Progenitor cell of endocrine pancreas (in vitro differentiated cells): ENCODE results near the gene ATE1. TPM values are rescaled to one million over a fixed set of nuclear protein-coding genes. Genes with fewer than 3 reads are reported as not detected.

Source experiments
- DNase-seq: peaks from one replicate; pipeline ENCODE4 v3.0.0; 2021; ENCODE audit warnings: low spot score; ENCODE audit not compliant: unreplicated experiment
- H3K27ac Mint-ChIP-seq: 2 replicates; pipeline ENCODE4 v1.8.0; 2021; ENCODE audit warnings: mild to moderate bottlenecking, moderate library complexity, mixed read lengths
- H3K27me3 Mint-ChIP-seq: 2 replicates; pipeline ENCODE4 v1.8.0; 2021; ENCODE audit warnings: mixed read lengths
- H3K36me3 Mint-ChIP-seq: 2 replicates; pipeline ENCODE4 v1.8.0; 2022; ENCODE audit warnings: mixed read lengths; ENCODE audit not compliant: insufficient read depth
- H3K4me1 Mint-ChIP-seq: 2 replicates; pipeline ENCODE4 v1.8.0; 2021; ENCODE audit warnings: low read depth, mixed read lengths
- H3K4me3 Mint-ChIP-seq: 2 replicates; pipeline ENCODE4 v1.8.0; 2021; ENCODE audit warnings: low read depth, mild to moderate bottlenecking, moderate library complexity, mixed read lengths
- H3K9me3 Mint-ChIP-seq: 2 replicates; pipeline ENCODE4 v1.8.0; 2021; ENCODE audit warnings: low read depth, mixed read lengths
- CTCF ChIP-seq: fragments of 200-600 bp; sonication (generic); IDR thresholded peaks from one replicate; pipeline ENCODE4 v1.5.0; 2021; ENCODE audit warnings: antibody characterized with exemption, mild to moderate bottlenecking; ENCODE audit not compliant: unreplicated experiment
- long read RNA-seq: library from polyadenylated mRNA; unstranded; transcript quantifications from one replicate; pipeline ENCODE4 v2.0.0, GENCODE V29; 2020
- total RNA-seq: library from RNA; stranded (reverse); gene quantifications from 2 replicates; pipeline ENCODE4 v1.2.1, GENCODE V29; 2021

Gene ATE1
- total RNA-seq, result 40.8 and 41.0 TPM in 2 replicates
- long read RNA-seq, full-length matches to known transcripts, result 14 of 37 reads
- long read RNA-seq, partial matches to known transcripts, result 6 of 37 reads
- long read RNA-seq, other reads (novel, unspliced or antisense), result 17 of 37 reads

GRCh38 chr10:121927841-121928527 lies at the start of gene ATE1:
ATE1 (minus strand) TSS chr10:121928031; CDS start chr10:121927949, 82 bp downstream.
- no peaks in the 10 kb centered on the region for H3K27me3 Mint-ChIP-seq
- H3K4me3 Mint-ChIP-seq, result peak within 1 kb of the TSS; percentile 82
- peak within 1 kb of the TSS; percentile 98 for H3K27ac Mint-ChIP-seq
- peak; percentile 78 for DNase-seq
- peaks cover 7% of the 10 kb centered on the region for H3K36me3 Mint-ChIP-seq
- no peak for TF ChIP-seq CTCF
- peaks cover 33% of the 10 kb centered on the region for H3K4me1 Mint-ChIP-seq
- H3K9me3 Mint-ChIP-seq, result no peaks in the 10 kb centered on the region

- Mint-ChIP-seq H3K27me3 (no peaks in the 10 kb centered on the region), H3K9me3 (peaks cover 10% of the 10 kb centered on the region), H3K36me3 (peaks cover 8% of the 10 kb centered on the region), H3K27ac (no peak overlapping the region), H3K4me3 (peak overlapping the region; percentile 30), H3K4me1 (peaks cover 13% of the 10 kb centered on the region)
- no peak for TF ChIP-seq CTCF
- no peak for DNase-seq
Measured at GRCh38 chr10:121976607-121977006, 48.8 kb upstream of the ATE1 start.

GRCh38 chr10:121975295-121976086 lies 47.7 kb upstream of the ATE1 start:
- no peak for DNase-seq

GRCh38 chr10:121974535-121975294 lies 46.9 kb upstream of the ATE1 start, which contains the start of gene NSMCE4A:
NSMCE4A (minus strand) TSS chr10:121975217; CDS start chr10:121975165, 52 bp downstream.
- peak within 1 kb of the TSS; percentile 80 for H3K4me3 Mint-ChIP-seq
- peak within 1 kb of the TSS; percentile 92 for H3K27ac Mint-ChIP-seq
- H3K27me3 Mint-ChIP-seq, result no peaks in the 10 kb centered on the region
- peak; percentile 71 for DNase-seq
- peaks cover 10% of the 10 kb centered on the region for H3K36me3 Mint-ChIP-seq
- peaks cover 13% of the 10 kb centered on the region for H3K4me1 Mint-ChIP-seq
- H3K9me3 Mint-ChIP-seq, result peaks cover 10% of the 10 kb centered on the region
- TF ChIP-seq CTCF, result peak; percentile 72

More at GRCh38 chr10:121975295-121976086, 47.7 kb upstream of the ATE1 start:
- Mint-ChIP-seq H3K27me3 (no peaks in the 10 kb centered on the region), H3K27ac (peak overlapping the region; percentile 92), H3K4me3 (peak overlapping the region; percentile 70), H3K9me3 (peaks cover 10% of the 10 kb centered on the region), H3K36me3 (peaks cover 10% of the 10 kb centered on the region), H3K4me1 (peaks cover 13% of the 10 kb centered on the region)
- no peak for TF ChIP-seq CTCF
